Transverse colon (tissue), 4 donors: ENCODE data around the gene GLCE. TPM values are rescaled to one million over a fixed set of nuclear protein-coding genes. Genes with fewer than 3 reads are reported as not detected.
"Not testable (repeated sequence)": the region's sequence is repeated elsewhere in the genome, so short reads cannot be mapped to it uniquely, and the experiment has no call there.

ENCODE experiments used
- DNase-seq: peaks from one replicate; pipeline ENCODE4 v3.0.0-alpha.2; 2019
- H3K27ac ChIP-seq, 4 donors: fragments of 200-600 bp; sonication (generic); 2 replicates each; pipeline ENCODE4 v1.5.1; 2016 to 2018; ENCODE audit warnings: inconsistent platforms in 4 of 4
- H3K27me3 ChIP-seq: fragments of 200-600 bp; sonication (generic); 2 replicates; pipeline ENCODE4 v1.5.1; 2017; ENCODE audit warnings: inconsistent platforms
- H3K36me3 ChIP-seq, 4 donors: fragments of 200-600 bp; sonication (generic); 2 replicates each; pipeline ENCODE4 v1.5.1; 2017 to 2019; ENCODE audit warnings: inconsistent platforms in 4 of 4
- H3K4me1 ChIP-seq, 4 donors: fragments of 200-600 bp; sonication (generic); 2 replicates each; pipeline ENCODE4 v1.5.1; 2017 to 2020; ENCODE audit warnings: inconsistent platforms in 4 of 4
- H3K4me3 ChIP-seq, 4 donors: fragments of 200-600 bp; sonication (generic); 1 replicate in 1 of 4; 2 replicates in 3 of 4; pipeline versions ENCODE4 v1.5.1 to v1.6.1; 2017 to 2019; ENCODE audit warnings: inconsistent platforms in 4 of 4
- H3K9me3 ChIP-seq, 2 donors: fragments of 200-600 bp; sonication (generic); 2 replicates each; pipeline ENCODE4 v1.5.1; 2017 to 2019; ENCODE audit warnings: inconsistent platforms in 2 of 2
- CTCF ChIP-seq, 5 experiments: fragments of 200-600 bp in 3 of 5; fragments of 450-650 bp in 2 of 5; sonication (generic) in 3 of 5; IDR thresholded peaks; 1 replicate in 2 of 5; 2 replicates in 3 of 5; pipeline ENCODE4 v1.5.1; 2016 to 2017; ENCODE audit warnings: antibody characterized with exemption in 5 of 5, inconsistent platforms in 3 of 5, mild to moderate bottlenecking in 2 of 5, moderate library complexity in 1 of 5
- EP300 ChIP-seq: sonication (generic); formaldehyde crosslinking; IDR thresholded peaks from one replicate; pipeline ENCODE4 v1.6.1; 2017; ENCODE audit warnings: antibody characterized with exemption, low read depth
- POLR2A ChIP-seq: fragments of 450-650 bp; IDR thresholded peaks from one replicate; pipeline ENCODE4 v1.6.1; 2016; ENCODE audit warnings: antibody characterized with exemption, mild to moderate bottlenecking, moderate library complexity
- POLR2AphosphoS5 ChIP-seq, 3 donors: sonication (generic); formaldehyde crosslinking; IDR thresholded peaks; one replicate each; pipeline ENCODE4 v1.6.1; 2016; ENCODE audit warnings: antibody characterized with exemption in 3 of 3
- WGBS, 2 donors: methylation state at CpG; one replicate each; pipeline ENCODE4 v1.1.5; 2018; ENCODE audit warnings: low coverage in 1 of 2; 5-methylcytosine and 5-hydroxymethylcytosine counted together
- in situ Hi-C, 4 donors: fragments of 200-750 bp; cut with MboI; loops; one replicate each; pipeline versions ENCODE4 v1.15.0 to v1.15.1; 2017; ENCODE audit warnings: low sequenced_read_pairs in 3 of 4, low pct_ligation_motif_present in 1 of 4, low pct_unique_long_range_greater_than_20kb in 1 of 4
- intact Hi-C: fragments of 100-400 bp; cut with DNase I; formaldehyde crosslinking; loops from one replicate; pipeline ENCODE4 v1.15.1; 2023; ENCODE audit warnings: low total_unique reads
- total RNA-seq, 4 donors: library from RNA; depleted of rRNA; stranded (reverse); fragments of >200 nt; gene quantifications; one replicate each; pipeline ENCODE4 v1.1.0, GENCODE V29; 2016

The GLCE gene
- total RNA-seq, 4 donors from 2014 or later, result 7.9 to 38.1 (median 25.4) TPM

- 2% methylated on average over 56 of the region's 74 CpGs; no CpG with 5 or more reads in 1 of the 2 donors for WGBS, 2 donors
Measured at GRCh38 chr15:69298697-69299441, 138.4 kb downstream of the GLCE start, which contains the start of gene PAQR5. TSS of gene PAQR5 (plus strand) at chr15:69298912. CDS start at chr15:69360081, 61,169 bp downstream.

GRCh38 chr15:69299451-69299886 is 139.0 kb downstream of the GLCE start:
- in situ Hi-C loops, result no loop called here
- Histone ChIP-seq H3K4me3 (peak overlapping the region; percentile 37 to 59 (median 50)), H3K9me3 (no peaks in the 10 kb centered on the region), H3K4me1 (peaks cover 0 to 28% (median 21%) of the 10 kb centered on the region in 4 donors), H3K27me3 (peaks cover 18% of the 10 kb centered on the region), H3K36me3 (no peaks in the 10 kb centered on the region), H3K27ac (peak overlapping the region; percentile 67 to 82 (median 76))
- 17% methylated on average over 16 of the region's 16 CpGs; no CpG with 5 or more reads in 1 of the 2 donors for WGBS, 2 donors
- intact Hi-C loops, result loop anchor here (2.0 kb wide), 1 partner anchor 73 kb away; no protein-coding TSS in a partner anchor
- no peak for DNase-seq
- TF ChIP-seq POLR2A, result no peak
- TF ChIP-seq EP300, result no peak
- TF ChIP-seq POLR2AphosphoS5 (IDR thresholded peaks at IDR 0.05), result no peak
- no peak for TF ChIP-seq CTCF (IDR thresholded peaks at IDR 0.05)

More at GRCh38 chr15:69298697-69299441, 138.4 kb downstream of the GLCE start, which contains the start of gene PAQR5:
- Histone ChIP-seq H3K27ac (peak within 1 kb of the TSS; percentile 67 to 82 (median 76)), H3K9me3 (no peaks in the 10 kb centered on the region), H3K27me3 (peaks cover 18% of the 10 kb centered on the region), H3K4me3 (peak within 1 kb of the TSS; percentile 37 to 59 (median 50)), H3K36me3 (no peaks in the 10 kb centered on the region), H3K4me1 (peaks cover 0 to 28% (median 20%) of the 10 kb centered on the region in 4 donors)
- in situ Hi-C loops (no loop called here), intact Hi-C loops (loop anchor here (2.0 kb wide), 1 partner anchor 74 kb away; no protein-coding TSS in a partner anchor)
- TF ChIP-seq CTCF (IDR thresholded peaks at IDR 0.05), result no peak
- no peak for TF ChIP-seq EP300
- TF ChIP-seq POLR2A, result peak; percentile 43
- TF ChIP-seq POLR2AphosphoS5 (IDR thresholded peaks at IDR 0.05), result peak in 2 of 3 donors; percentile 39 to 55
- peak; percentile 75 for DNase-seq

- TF ChIP-seq CTCF (IDR thresholded peaks at IDR 0.05), result no peak
- no peak for TF ChIP-seq EP300
- TF ChIP-seq POLR2A, result peak; percentile 52
- TF ChIP-seq POLR2AphosphoS5 (IDR thresholded peaks at IDR 0.05), result peak in 2 of 3 donors; percentile 40 to 51
- Histone ChIP-seq H3K4me3 (peak overlapping the region in 3 of 4 donors; percentile 45 to 59 (median 55)), H3K27ac (peak overlapping the region; percentile 67 to 82 (median 76)), H3K4me1 (peaks cover 0 to 30% (median 24%) of the 10 kb centered on the region in 4 donors), H3K36me3 (no peaks in the 10 kb centered on the region), H3K27me3 (peaks cover 18% of the 10 kb centered on the region), H3K9me3 (no peaks in the 10 kb centered on the region)
- 39 to 44% methylated on average over 7 to 9 of the region's 9 CpGs for WGBS, 2 donors
- peak; percentile 56 for DNase-seq
- intact Hi-C loops (loop anchor here (2.0 kb wide), 1 partner anchor 73 kb away; no protein-coding TSS in a partner anchor), in situ Hi-C loops (no loop called here)
Measured at GRCh38 chr15:69299943-69300588, 139.6 kb downstream of the GLCE start.

- DNase-seq, H3K9me3 ChIP-seq, H3K4me3 ChIP-seq, intact Hi-C loops, in situ Hi-C loops, H3K36me3 ChIP-seq: not testable (repeated sequence)
- Histone ChIP-seq H3K27me3 (peaks cover 18% of the 10 kb centered on the region), H3K27ac (peak overlapping the region; percentile 9 to 22 (median 14)), H3K4me1 (peaks cover 0 to 40% (median 29%) of the 10 kb centered on the region in 4 donors)
- 87% methylated on average over 8 of the region's 8 CpGs; no CpG with 5 or more reads in 1 of the 2 donors for WGBS, 2 donors
Measured at GRCh38 chr15:69301101-69301500, 140.7 kb downstream of the GLCE start.

- H3K36me3 ChIP-seq, H3K9me3 ChIP-seq, H3K4me3 ChIP-seq, DNase-seq, intact Hi-C loops, in situ Hi-C loops: not testable (repeated sequence)
- WGBS, 2 donors, result 76 to 92% methylated on average over 2 to 6 of the region's 6 CpGs
- H3K27ac ChIP-seq, result peak overlapping the region in 2 of 4 donors; percentile 66 to 71
- H3K4me1 ChIP-seq, result peaks cover 0 to 40% (median 24%) of the 10 kb centered on the region in 4 donors
- peaks cover 18% of the 10 kb centered on the region for H3K27me3 ChIP-seq
Measured at GRCh38 chr15:69302087-69302486, 141.7 kb downstream of the GLCE start.
